LNCaP clone FGC (cell line): ENCODE results near the gene ATP11A.
"Not testable (repeated sequence)": the region's sequence is repeated elsewhere in the genome, so short reads cannot be mapped to it uniquely, and the experiment has no call there.

ENCODE experiments used
- DNase-seq: peaks from one replicate; pipeline ENCODE4 v3.0.0-alpha.2; 2011; ENCODE audit warnings: low read depth
- H3K4me3 ChIP-seq: 2 replicates; pipeline ENCODE4 v1.5.1; 2011; ENCODE audit warnings: mild to moderate bottlenecking, low read depth, low read length, control low read depth
- CTCF ChIP-seq: IDR thresholded peaks from 2 replicates; pipeline ENCODE4 v1.5.1; 2012; ENCODE audit warnings: mild to moderate bottlenecking; ENCODE audit not compliant: control insufficient read depth, insufficient read depth; ENCODE audit errors: extremely low read depth

The ATP11A gene

GRCh38 chr13:112799394-112799793 is 109.6 kb downstream of the ATP11A start:
- no peak for DNase-seq
- no peak for TF ChIP-seq CTCF
- no peak overlapping the region for H3K4me3 ChIP-seq

- no peak overlapping the region for H3K4me3 ChIP-seq
- no peak for DNase-seq
- TF ChIP-seq CTCF = no peak
Observed at GRCh38 chr13:112800057-112800456, 110.2 kb downstream of the ATP11A start.

GRCh38 chr13:112800807-112801206 is 111.0 kb downstream of the ATP11A start:
- not testable (repeated sequence) for H3K4me3 ChIP-seq, DNase-seq

GRCh38 chr13:112802802-112803195 is 113.0 kb downstream of the ATP11A start:
- no peak for DNase-seq
- H3K4me3 ChIP-seq = no peak overlapping the region
- no peak for TF ChIP-seq CTCF

- TF ChIP-seq CTCF = no peak
- no peak overlapping the region for H3K4me3 ChIP-seq
- DNase-seq = no peak
Observed at GRCh38 chr13:112803422-112803821, 113.6 kb downstream of the ATP11A start.

GRCh38 chr13:112804374-112804773 is 114.5 kb downstream of the ATP11A start:
- H3K4me3 ChIP-seq = no peak overlapping the region
- TF ChIP-seq CTCF = no peak
- no peak for DNase-seq

GRCh38 chr13:112806739-112807652 is 117.2 kb downstream of the ATP11A start:
- no peak overlapping the region for H3K4me3 ChIP-seq
- TF ChIP-seq CTCF = no peak
- DNase-seq = no peak
